HepG2 (cell line): ENCODE results near the gene CDC42EP4. TPM values are rescaled to one million over a fixed set of nuclear protein-coding genes. Genes with fewer than 3 reads are reported as not detected.

Experiments
- CHD4 ChIP-seq: fragments of 200-600 bp; sonication (generic); IDR thresholded peaks from 2 replicates; pipeline ENCODE4 v1.7.0; 2017; ENCODE audit warnings: mild to moderate bottlenecking, low read length, borderline replicate concordance
- MAF1 ChIP-seq: sonication (generic); formaldehyde crosslinking; IDR thresholded peaks from 2 replicates; pipeline ENCODE4 v1.5.0; 2020; ENCODE audit warnings: missing genetic modification reagents, borderline replicate concordance
- MEIS2 ChIP-seq: sonication (generic); formaldehyde crosslinking; IDR thresholded peaks from 2 replicates; pipeline ENCODE4 v1.9.0; 2021; ENCODE audit warnings: mild to moderate bottlenecking, missing genetic modification reagents
- RXRB ChIP-seq: IDR thresholded peaks from 2 replicates; pipeline ENCODE4 v1.6.1; 2016; ENCODE audit warnings: borderline replicate concordance, missing genetic modification reagents, missing compliant biosample characterization
- TARDBP ChIP-seq: sonication (generic); formaldehyde crosslinking; IDR thresholded peaks from 2 replicates; pipeline ENCODE4 v1.8.0; 2022; ENCODE audit warnings: mild to moderate bottlenecking, missing genetic modification reagents
- TCF7L2 ChIP-seq: IDR thresholded peaks from 2 replicates; pipeline ENCODE4 v1.6.1; 2011; ENCODE audit warnings: mild to moderate bottlenecking, low read depth, low read length, moderate library complexity
- ZNF460 ChIP-seq: sonication (generic); formaldehyde crosslinking; IDR thresholded peaks from 2 replicates; pipeline ENCODE4 v1.5.1; 2020; ENCODE audit warnings: missing genetic modification reagents, mild to moderate bottlenecking, borderline replicate concordance
- ZNF781 ChIP-seq: sonication (generic); formaldehyde crosslinking; IDR thresholded peaks from 2 replicates; pipeline ENCODE4 v1.5.1; 2020; ENCODE audit warnings: borderline replicate concordance, mild to moderate bottlenecking, missing genetic modification reagents; ENCODE audit errors: not compliant biosample characterization
- polyA plus RNA-seq, 8 experiments: library from polyadenylated mRNA; depleted of rRNA in 3 of 8; stranded (reverse) in 7 of 8; unstranded in 1 of 8; fragments of >200 nt; fragmentation: Illumina TruSeq in 4 of 8; extraction: Trizol in 4 of 8; gene quantifications; 2 replicates each; pipeline versions ENCODE4 v1.2.1 to v1.2.3, GENCODE V29; 2011 to 2016; ENCODE audit warnings: low read depth in 4 of 8, missing spikeins in 1 of 8, mixed read lengths in 1 of 8; ENCODE audit not compliant: insufficient read depth in 1 of 8
- total RNA-seq, 5 experiments: library from RNA; depleted of rRNA; stranded (reverse); fragments of >200 nt; fragmentation: Illumina TruSeq; extraction: Trizol; gene quantifications; 2 replicates each; pipeline ENCODE4 v1.2.3, GENCODE V29; 2016; ENCODE audit warnings: low read depth in 1 of 5
- TF ChIP-seq, protein P1 (sequence below): sonication (generic); formaldehyde crosslinking; IDR thresholded peaks from 2 replicates; pipeline ENCODE4 v1.4.0; 2020; ENCODE audit warnings: missing genetic modification reagents, borderline replicate concordance
- TF ChIP-seq, protein P2 (sequence below): fragments of 450-650 bp; IDR thresholded peaks from 2 replicates; pipeline ENCODE4 v1.6.1; 2017
- TF ChIP-seq, protein P3 (sequence below): sonication (generic); formaldehyde crosslinking; IDR thresholded peaks from 2 replicates; pipeline ENCODE4 v1.5.1; 2020; ENCODE audit warnings: missing genetic modification reagents, mild to moderate bottlenecking, borderline replicate concordance
- TF ChIP-seq, protein P4 (sequence below): sonication (generic); formaldehyde crosslinking; IDR thresholded peaks from 2 replicates; pipeline ENCODE4 v1.4.0; 2020; ENCODE audit warnings: mild to moderate bottlenecking, missing genetic modification reagents
- TF ChIP-seq, protein P5 (sequence below): sonication (generic); formaldehyde crosslinking; conservative IDR thresholded peaks from 2 replicates; pipeline ENCODE4 v1.4.0; 2020; ENCODE audit warnings: missing genetic modification reagents

CDC42EP4 gene
- total and polyA plus RNA-seq, 2 of the 13 experiments (the other 11 are each of a cell fraction or from before 2014, with no cell fraction given) = 19.0 to 54.0 TPM

DNA sequence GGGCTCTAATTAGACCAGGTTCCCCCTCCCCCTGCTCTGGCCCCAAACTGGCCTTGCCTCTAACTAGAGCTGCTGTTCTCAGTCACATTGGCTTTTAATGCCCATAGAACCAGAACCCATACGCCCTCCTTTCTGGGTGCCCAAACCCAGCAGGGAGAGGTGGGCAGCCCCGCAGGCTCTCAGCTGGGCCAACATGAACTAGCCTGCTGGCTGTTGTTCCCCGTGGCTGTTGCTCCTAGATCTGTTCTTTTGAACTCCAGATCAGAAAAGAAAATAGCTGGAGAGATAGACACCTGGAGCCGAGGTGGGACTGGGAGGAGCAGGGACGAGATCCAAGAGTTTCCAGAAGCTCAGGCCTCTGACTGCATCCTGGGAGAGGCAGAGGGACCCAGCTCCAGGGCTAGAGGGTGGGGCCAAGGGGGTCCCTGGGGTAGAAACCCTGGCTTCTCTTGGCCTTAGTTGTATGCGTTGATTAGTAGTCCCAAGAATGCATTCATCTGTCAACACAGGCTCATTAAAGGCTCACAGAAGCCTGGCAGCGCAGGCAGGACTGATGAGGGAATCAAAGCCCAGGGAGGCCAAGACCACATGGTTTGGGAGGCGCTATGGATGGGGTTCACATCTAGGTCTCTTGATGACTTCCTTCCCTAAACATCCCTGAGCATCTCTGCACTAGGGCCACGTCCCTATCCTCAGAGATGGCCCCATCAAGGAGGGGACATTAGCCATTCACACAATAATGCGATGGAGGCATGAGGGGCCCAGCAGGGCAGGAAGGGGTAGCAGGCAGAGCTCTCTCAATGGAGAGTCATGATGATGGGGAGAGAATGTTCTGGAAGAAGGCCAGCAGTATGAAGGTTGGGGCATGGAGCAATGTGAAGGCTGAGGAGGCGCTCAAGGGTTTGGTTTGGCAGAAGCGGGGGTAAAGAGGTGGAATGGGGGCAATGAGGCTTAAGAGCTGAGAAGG, 48.8 kb downstream of the CDC42EP4 start (continued):
- TF ChIP-seq, protein P1, sequence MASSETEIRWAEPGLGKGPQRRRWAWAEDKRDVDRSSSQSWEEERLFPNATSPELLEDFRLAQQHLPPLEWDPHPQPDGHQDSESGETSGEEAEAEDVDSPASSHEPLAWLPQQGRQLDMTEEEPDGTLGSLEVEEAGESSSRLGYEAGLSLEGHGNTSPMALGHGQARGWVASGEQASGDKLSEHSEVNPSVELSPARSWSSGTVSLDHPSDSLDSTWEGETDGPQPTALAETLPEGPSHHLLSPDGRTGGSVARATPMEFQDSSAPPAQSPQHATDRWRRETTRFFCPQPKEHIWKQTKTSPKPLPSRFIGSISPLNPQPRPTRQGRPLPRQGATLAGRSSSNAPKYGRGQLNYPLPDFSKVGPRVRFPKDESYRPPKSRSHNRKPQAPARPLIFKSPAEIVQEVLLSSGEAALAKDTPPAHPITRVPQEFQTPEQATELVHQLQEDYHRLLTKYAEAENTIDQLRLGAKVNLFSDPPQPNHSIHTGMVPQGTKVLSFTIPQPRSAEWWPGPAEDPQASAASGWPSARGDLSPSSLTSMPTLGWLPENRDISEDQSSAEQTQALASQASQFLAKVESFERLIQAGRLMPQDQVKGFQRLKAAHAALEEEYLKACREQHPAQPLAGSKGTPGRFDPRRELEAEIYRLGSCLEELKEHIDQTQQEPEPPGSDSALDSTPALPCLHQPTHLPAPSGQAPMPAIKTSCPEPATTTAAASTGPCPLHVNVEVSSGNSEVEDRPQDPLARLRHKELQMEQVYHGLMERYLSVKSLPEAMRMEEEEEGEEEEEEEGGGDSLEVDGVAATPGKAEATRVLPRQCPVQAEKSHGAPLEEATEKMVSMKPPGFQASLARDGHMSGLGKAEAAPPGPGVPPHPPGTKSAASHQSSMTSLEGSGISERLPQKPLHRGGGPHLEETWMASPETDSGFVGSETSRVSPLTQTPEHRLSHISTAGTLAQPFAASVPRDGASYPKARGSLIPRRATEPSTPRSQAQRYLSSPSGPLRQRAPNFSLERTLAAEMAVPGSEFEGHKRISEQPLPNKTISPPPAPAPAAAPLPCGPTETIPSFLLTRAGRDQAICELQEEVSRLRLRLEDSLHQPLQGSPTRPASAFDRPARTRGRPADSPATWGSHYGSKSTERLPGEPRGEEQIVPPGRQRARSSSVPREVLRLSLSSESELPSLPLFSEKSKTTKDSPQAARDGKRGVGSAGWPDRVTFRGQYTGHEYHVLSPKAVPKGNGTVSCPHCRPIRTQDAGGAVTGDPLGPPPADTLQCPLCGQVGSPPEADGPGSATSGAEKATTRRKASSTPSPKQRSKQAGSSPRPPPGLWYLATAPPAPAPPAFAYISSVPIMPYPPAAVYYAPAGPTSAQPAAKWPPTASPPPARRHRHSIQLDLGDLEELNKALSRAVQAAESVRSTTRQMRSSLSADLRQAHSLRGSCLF (CRISPR knock-in tag) = no peak
- TF ChIP-seq ZNF460 (peak; percentile 26; the same call in 1 of the 2 replicates), MEIS2 (no peak), MAF1 (no peak), RXRB (CRISPR knock-in tag) (no peak), TARDBP (CRISPR knock-in tag) (no peak), TCF7L2 (no peak), CHD4 (peak; percentile 95; the same call in 1 of the 2 replicates), ZNF781 (CRISPR knock-in tag) (peak; percentile 60)
- TF ChIP-seq, protein P2, sequence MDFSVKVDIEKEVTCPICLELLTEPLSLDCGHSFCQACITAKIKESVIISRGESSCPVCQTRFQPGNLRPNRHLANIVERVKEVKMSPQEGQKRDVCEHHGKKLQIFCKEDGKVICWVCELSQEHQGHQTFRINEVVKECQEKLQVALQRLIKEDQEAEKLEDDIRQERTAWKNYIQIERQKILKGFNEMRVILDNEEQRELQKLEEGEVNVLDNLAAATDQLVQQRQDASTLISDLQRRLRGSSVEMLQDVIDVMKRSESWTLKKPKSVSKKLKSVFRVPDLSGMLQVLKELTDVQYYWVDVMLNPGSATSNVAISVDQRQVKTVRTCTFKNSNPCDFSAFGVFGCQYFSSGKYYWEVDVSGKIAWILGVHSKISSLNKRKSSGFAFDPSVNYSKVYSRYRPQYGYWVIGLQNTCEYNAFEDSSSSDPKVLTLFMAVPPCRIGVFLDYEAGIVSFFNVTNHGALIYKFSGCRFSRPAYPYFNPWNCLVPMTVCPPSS = no peak
- TF ChIP-seq, protein P3, sequence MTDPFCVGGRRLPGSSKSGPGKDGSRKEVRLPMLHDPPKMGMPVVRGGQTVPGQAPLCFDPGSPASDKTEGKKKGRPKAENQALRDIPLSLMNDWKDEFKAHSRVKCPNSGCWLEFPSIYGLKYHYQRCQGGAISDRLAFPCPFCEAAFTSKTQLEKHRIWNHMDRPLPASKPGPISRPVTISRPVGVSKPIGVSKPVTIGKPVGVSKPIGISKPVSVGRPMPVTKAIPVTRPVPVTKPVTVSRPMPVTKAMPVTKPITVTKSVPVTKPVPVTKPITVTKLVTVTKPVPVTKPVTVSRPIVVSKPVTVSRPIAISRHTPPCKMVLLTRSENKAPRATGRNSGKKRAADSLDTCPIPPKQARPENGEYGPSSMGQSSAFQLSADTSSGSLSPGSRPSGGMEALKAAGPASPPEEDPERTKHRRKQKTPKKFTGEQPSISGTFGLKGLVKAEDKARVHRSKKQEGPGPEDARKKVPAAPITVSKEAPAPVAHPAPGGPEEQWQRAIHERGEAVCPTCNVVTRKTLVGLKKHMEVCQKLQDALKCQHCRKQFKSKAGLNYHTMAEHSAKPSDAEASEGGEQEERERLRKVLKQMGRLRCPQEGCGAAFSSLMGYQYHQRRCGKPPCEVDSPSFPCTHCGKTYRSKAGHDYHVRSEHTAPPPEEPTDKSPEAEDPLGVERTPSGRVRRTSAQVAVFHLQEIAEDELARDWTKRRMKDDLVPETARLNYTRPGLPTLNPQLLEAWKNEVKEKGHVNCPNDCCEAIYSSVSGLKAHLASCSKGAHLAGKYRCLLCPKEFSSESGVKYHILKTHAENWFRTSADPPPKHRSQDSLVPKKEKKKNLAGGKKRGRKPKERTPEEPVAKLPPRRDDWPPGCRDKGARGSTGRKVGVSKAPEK (CRISPR knock-in tag) = no peak
- TF ChIP-seq, protein P4, sequence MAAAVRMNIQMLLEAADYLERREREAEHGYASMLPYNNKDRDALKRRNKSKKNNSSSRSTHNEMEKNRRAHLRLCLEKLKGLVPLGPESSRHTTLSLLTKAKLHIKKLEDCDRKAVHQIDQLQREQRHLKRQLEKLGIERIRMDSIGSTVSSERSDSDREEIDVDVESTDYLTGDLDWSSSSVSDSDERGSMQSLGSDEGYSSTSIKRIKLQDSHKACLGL = no peak
- TF ChIP-seq, protein P5, sequence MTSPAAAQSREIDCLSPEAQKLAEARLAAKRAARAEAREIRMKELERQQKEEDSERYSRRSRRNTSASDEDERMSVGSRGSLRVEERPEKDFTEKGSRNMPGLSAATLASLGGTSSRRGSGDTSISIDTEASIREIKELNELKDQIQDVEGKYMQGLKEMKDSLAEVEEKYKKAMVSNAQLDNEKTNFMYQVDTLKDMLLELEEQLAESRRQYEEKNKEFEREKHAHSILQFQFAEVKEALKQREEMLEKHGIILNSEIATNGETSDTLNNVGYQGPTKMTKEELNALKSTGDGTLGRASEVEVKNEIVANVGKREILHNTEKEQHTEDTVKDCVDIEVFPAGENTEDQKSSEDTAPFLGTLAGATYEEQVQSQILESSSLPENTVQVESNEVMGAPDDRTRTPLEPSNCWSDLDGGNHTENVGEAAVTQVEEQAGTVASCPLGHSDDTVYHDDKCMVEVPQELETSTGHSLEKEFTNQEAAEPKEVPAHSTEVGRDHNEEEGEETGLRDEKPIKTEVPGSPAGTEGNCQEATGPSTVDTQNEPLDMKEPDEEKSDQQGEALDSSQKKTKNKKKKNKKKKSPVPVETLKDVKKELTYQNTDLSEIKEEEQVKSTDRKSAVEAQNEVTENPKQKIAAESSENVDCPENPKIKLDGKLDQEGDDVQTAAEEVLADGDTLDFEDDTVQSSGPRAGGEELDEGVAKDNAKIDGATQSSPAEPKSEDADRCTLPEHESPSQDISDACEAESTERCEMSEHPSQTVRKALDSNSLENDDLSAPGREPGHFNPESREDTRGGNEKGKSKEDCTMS (CRISPR knock-in tag) = no peak; the same call in 1 of the 2 replicates
